ENCODE measurements around the gene AMH. TPM values are rescaled to one million over a fixed set of nuclear protein-coding genes. Genes with fewer than 3 reads are reported as not detected.
A peak's percentile ranks its signal among the peaks of the same experiment; 100 is the strongest.

Gene AMH
- total and polyA plus RNA-seq, 2 of the 4 experiments (the other 2 are of a cell fraction), result 0.86 TPM; not detected in 1

- ChIA-PET POLR2A (ENCODE audit: unreplicated experiment) (no interaction called here), CTCF (interaction anchor here (1.1 to 1.6 kb wide), 2 partner anchors 25 to 55 kb away, joined by 4 read pairs; partner anchors contain the start of gene PLEKHJ1)
- H3K27me3 ChIP-seq (ENCODE audit: control insufficient read depth, insufficient read depth, low read length), result peaks cover 68% of the 10 kb centered on the region
- no peak overlapping the region for H3K4ac ChIP-seq (ENCODE audit: low read depth, low read length)
- H3K23ac ChIP-seq (ENCODE audit: low read depth, low read length), result no peak overlapping the region
- H3K9me3 ChIP-seq (ENCODE audit: control insufficient read depth, insufficient read depth, low read length), result no peaks in the 10 kb centered on the region
- in situ Hi-C loops (cut with MboI; ENCODE audit: low sequenced_read_pairs), result no loop called here
- H3K18ac ChIP-seq (ENCODE audit: low read depth, low read length), result no peak overlapping the region
- 10% methylated on average over 39 of the region's 82 CpGs; no CpG with 5 or more reads in 1 of the 2 experiments for WGBS, 2 experiments (ENCODE audit: extremely low coverage in 2 of 2, insufficient read length in 1 of 2)
- no peak overlapping the region for H4K91ac ChIP-seq (ENCODE audit: insufficient read depth, low read depth, low read length)
- no peak overlapping the region for H3K4me3 ChIP-seq (ENCODE audit: insufficient read depth, low read depth, low read length)
- H3K14ac ChIP-seq (replicated peaks; ENCODE audit: low read depth, low read length), result no peak overlapping the region
- peak overlapping the region; percentile 43 for H2AFZ ChIP-seq (replicated peaks; ENCODE audit: low read length, poor library complexity)
- peaks cover 26% of the 10 kb centered on the region for H4K20me1 ChIP-seq (ENCODE audit: insufficient read depth, low read length)
- intact Hi-C loops (cut with micrococcal nuclease), result no loop called here
- dilution Hi-C loops (cut with HindIII; ENCODE audit: low sequenced_read_pairs, unreplicated experiment), result no loop called here
- TF ChIP-seq RFX5 (IDR thresholded peaks at IDR 0.05; ENCODE audit: low read depth, low read length), result no peak
- no peak for TF ChIP-seq MAZ (IDR thresholded peaks at IDR 0.05; ENCODE audit: borderline replicate concordance, low read depth, low read length)
- no peak for TF ChIP-seq USF2 (IDR thresholded peaks at IDR 0.05; ENCODE audit: low read depth, low read length)
- no peak for TF ChIP-seq MAFK (IDR thresholded peaks at IDR 0.05; ENCODE audit: low read depth, low read length)
- TF ChIP-seq ELK1 (IDR thresholded peaks at IDR 0.05; ENCODE audit: borderline replicate concordance, low read depth, low read length), result no peak
- no peak for TF ChIP-seq RCOR1 (IDR thresholded peaks at IDR 0.05; ENCODE audit: insufficient replicate concordance, low read length)
- no peak for TF ChIP-seq CHD1 (IDR thresholded peaks at IDR 0.05; ENCODE audit: low read depth, low read length)
- TF ChIP-seq SMC3 (IDR thresholded peaks at IDR 0.05; ENCODE audit: low read depth, low read length), result no peak
- no peak for TF ChIP-seq CTCF (conservative IDR thresholded peaks at IDR 0.05; ENCODE audit: low read depth, low read length)
- ATAC-seq (ENCODE audit: low read depth), result no peak
- no peaks in the 10 kb centered on the region for H3K9me1 ChIP-seq (ENCODE audit: insufficient read depth, low read length)
- no peak overlapping the region for H2BK120ac ChIP-seq (ENCODE audit: low read depth, low read length)
- H4K8ac ChIP-seq (ENCODE audit: low read depth in 2 of 2, low read length in 2 of 2), result no peak overlapping the region
- no peaks in the 10 kb centered on the region for H3K79me1 ChIP-seq (ENCODE audit: low read depth in 1 of 2, low read length in 2 of 2)
- no peak overlapping the region for H2BK15ac ChIP-seq (ENCODE audit: low read depth, low read length)
- H4K5ac ChIP-seq (ENCODE audit: low read depth, low read length), result no peak overlapping the region
- H3K4me1 ChIP-seq (ENCODE audit: control insufficient read depth, insufficient read depth, low read length), result peaks cover 5% of the 10 kb centered on the region
- BruUV-seq (replicated peaks), result no TSS peak
- H3K27ac ChIP-seq (ENCODE audit: insufficient read depth, low read length), result no peak overlapping the region
- no peak overlapping the region for H3K56ac ChIP-seq (ENCODE audit: extremely low read depth, insufficient read depth, low read length)
- H2BK20ac ChIP-seq (ENCODE audit: low read depth, low read length), result no peak overlapping the region
- H2BK5ac ChIP-seq (ENCODE audit: low read depth, low read length, poor library complexity, severe bottlenecking), result no peak overlapping the region
- no peak for DNase-seq
- no peak overlapping the region for H2AK5ac ChIP-seq (ENCODE audit: low read depth, low read length)
- H3K9ac ChIP-seq (ENCODE audit: low read depth, low read length), result no peak overlapping the region
- no peaks in the 10 kb centered on the region for H3K36me3 ChIP-seq (ENCODE audit: control insufficient read depth, insufficient read depth, low read length)
- peak overlapping the region; percentile 28 for H2AK9ac ChIP-seq (replicated peaks; ENCODE audit: low read depth, low read length, poor library complexity)
- no peak overlapping the region for H3K4me2 ChIP-seq (ENCODE audit: low read depth, low read length)
Observed at GRCh38 chr19:2290441-2291184, 41.5 kb downstream of the AMH start.

Measured in IMR-90 (cell line).